Caco-2 (cell line): ENCODE results near the gene HRH4. TPM values are rescaled to one million over a fixed set of nuclear protein-coding genes. Genes with fewer than 3 reads are reported as not detected.

Source experiments
- BruUV-seq: library from RNA; stranded (reverse); fragments of 400-500 nt; replicated peaks from 2 replicates; lab custom pipeline; 2021; lab: Mats Ljungman, UMichigan
- CTCF ChIA-PET: fragments of 300-600 bp; sonication (Branson Sonifier 250); formaldehyde crosslinking; loops from one replicate; lab custom pipeline; 2022; ENCODE audit warnings: antibody characterized with exemption; lab: Charles Lee
- POLR2A ChIA-PET: fragments of 300-600 bp; sonication (Branson Sonifier 250); formaldehyde crosslinking; loops from one replicate; lab custom pipeline; 2022; ENCODE audit warnings: antibody characterized with exemption; lab: Charles Lee
- DNase-seq, 2 experiments: peaks; one replicate each; pipeline versions ENCODE4 v3.0.0 to v3.0.0-alpha.2; 2020 to 2022
- H3K27me3 ChIP-seq: replicated peaks from 2 replicates; pipeline ENCODE4 v1.6.0; 2011; ENCODE audit warnings: low read length; ENCODE audit not compliant: control insufficient read depth, insufficient read depth
- H3K36me3 ChIP-seq: 2 replicates; pipeline ENCODE4 v1.5.1; 2011; ENCODE audit warnings: low read length; ENCODE audit not compliant: control insufficient read depth, insufficient read depth
- H3K4me1 ChIP-seq: fragments of 250-450 bp; sonication (Bioruptor Pico); 2 replicates; pipeline ENCODE4 v1.5.1; 2020; ENCODE audit warnings: mild to moderate bottlenecking
- H3K4me3 ChIP-seq: 2 replicates; pipeline ENCODE4 v1.5.1; 2011; ENCODE audit warnings: low read depth, mild to moderate bottlenecking, control low read depth, low read length
- H3K9me3 ChIP-seq: fragments of 250-450 bp; sonication (Bioruptor Pico); 2 replicates; pipeline ENCODE4 v1.5.1; 2020; ENCODE audit warnings: mild to moderate bottlenecking, moderate library complexity
- H3K27ac Mint-ChIP-seq: one replicate; pipeline ENCODE4 v1.8.0; 2022; ENCODE audit warnings: mixed read lengths; ENCODE audit not compliant: unreplicated experiment
- H3K27me3 Mint-ChIP-seq: one replicate; pipeline ENCODE4 v1.8.0; 2022; ENCODE audit warnings: mixed read lengths; ENCODE audit not compliant: insufficient read depth, unreplicated experiment
- H3K36me3 Mint-ChIP-seq: one replicate; pipeline ENCODE4 v1.8.0; 2022; ENCODE audit warnings: mild to moderate bottlenecking, mixed read lengths; ENCODE audit not compliant: insufficient read depth, unreplicated experiment
- H3K4me1 Mint-ChIP-seq: one replicate; pipeline ENCODE4 v1.8.0; 2022; ENCODE audit warnings: low read depth, mixed read lengths; ENCODE audit not compliant: unreplicated experiment
- H3K4me3 Mint-ChIP-seq: one replicate; pipeline ENCODE4 v1.8.0; 2022; ENCODE audit warnings: mild to moderate bottlenecking, moderate library complexity, mixed read lengths; ENCODE audit not compliant: unreplicated experiment
- H3K9me3 Mint-ChIP-seq: one replicate; pipeline ENCODE4 v1.8.0; 2022; ENCODE audit warnings: mixed read lengths; ENCODE audit not compliant: unreplicated experiment
- CTCF ChIP-seq, 2 experiments: fragments of 200-600 bp in 1 of 2; IDR thresholded peaks; 1 replicate in 1 of 2; 2 replicates in 1 of 2; pipeline versions ENCODE4 v1.5.1 to v1.8.0; 2011 to 2022; ENCODE audit warnings: antibody characterized with exemption in 1 of 2, control low read depth in 1 of 2, inconsistent platforms in 1 of 2, low read depth in 1 of 2, low read length in 1 of 2, mild to moderate bottlenecking in 1 of 2, moderate library complexity in 1 of 2; ENCODE audit not compliant: insufficient read depth in 1 of 2, severe bottlenecking in 1 of 2, unreplicated experiment in 1 of 2
- intact Hi-C: fragments of 100-400 bp; cut with micrococcal nuclease; formaldehyde crosslinking; loops from one replicate; pipeline ENCODE4 v1.10.0; 2022; ENCODE audit not compliant: unreplicated experiment
- total RNA-seq: library from RNA; stranded (reverse); gene quantifications from 2 replicates; pipeline ENCODE4 v1.2.3, GENCODE V29; 2022

HRH4 gene
- total RNA-seq, 1 experiment from 2014 or later = not detected

GRCh38 chr18:24500217-24500616 is 39.8 kb downstream of the HRH4 start:
- H3K27ac Mint-ChIP-seq = no peak overlapping the region
- intact Hi-C loops = no loop called here
- CTCF ChIA-PET = no interaction called here

GRCh38 chr18:24500766-24501165 is 40.3 kb downstream of the HRH4 start:
- no TSS peak for BruUV-seq
- DNase-seq = no peak
- H3K4me1 ChIP-seq = peaks cover 13% of the 10 kb centered on the region
- H3K4me3 ChIP-seq = no peak overlapping the region
- peaks cover 13% of the 10 kb centered on the region for H3K4me1 Mint-ChIP-seq
- intact Hi-C loops = no loop called here
- H3K27me3 Mint-ChIP-seq = no peaks in the 10 kb centered on the region
- peaks cover 15% of the 10 kb centered on the region for H3K9me3 Mint-ChIP-seq
- H3K36me3 Mint-ChIP-seq = no peaks in the 10 kb centered on the region
- TF ChIP-seq CTCF (IDR thresholded peaks at IDR 0.05; ENCODE audit: insufficient read depth in 1 of 2, low read depth in 1 of 2, low read length in 1 of 2, severe bottlenecking in 1 of 2, unreplicated experiment in 1 of 2) = no peak
- CTCF ChIA-PET = no interaction called here
- H3K9me3 ChIP-seq = no peaks in the 10 kb centered on the region
- peak overlapping the region; percentile 21 for H3K4me3 Mint-ChIP-seq
- H3K36me3 ChIP-seq = no peaks in the 10 kb centered on the region
- H3K27ac Mint-ChIP-seq = peak overlapping the region; percentile 58
- no peaks in the 10 kb centered on the region for H3K27me3 ChIP-seq
- POLR2A ChIA-PET = no interaction called here

More at GRCh38 chr18:24500217-24500616, 39.8 kb downstream of the HRH4 start:
- Mint-ChIP-seq H3K4me3 (no peak overlapping the region), H3K4me1 (peaks cover 13% of the 10 kb centered on the region), H3K9me3 (peaks cover 15% of the 10 kb centered on the region), H3K36me3 (no peaks in the 10 kb centered on the region), H3K27me3 (no peaks in the 10 kb centered on the region)
- Histone ChIP-seq H3K4me3 (no peak overlapping the region), H3K36me3 (no peaks in the 10 kb centered on the region), H3K4me1 (peaks cover 13% of the 10 kb centered on the region), H3K9me3 (no peaks in the 10 kb centered on the region), H3K27me3 (no peaks in the 10 kb centered on the region)
- no peak for DNase-seq
- TF ChIP-seq CTCF (IDR thresholded peaks at IDR 0.05; ENCODE audit: insufficient read depth in 1 of 2, low read depth in 1 of 2, low read length in 1 of 2, severe bottlenecking in 1 of 2, unreplicated experiment in 1 of 2) = no peak
- no TSS peak for BruUV-seq
- POLR2A ChIA-PET = no interaction called here

GRCh38 chr18:24502667-24503523 is 42.5 kb downstream of the HRH4 start:
- Mint-ChIP-seq H3K9me3 (peaks cover 15% of the 10 kb centered on the region), H3K4me1 (peaks cover 13% of the 10 kb centered on the region), H3K4me3 (no peak overlapping the region), H3K27ac (no peak overlapping the region), H3K27me3 (no peaks in the 10 kb centered on the region), H3K36me3 (no peaks in the 10 kb centered on the region)
- TF ChIP-seq CTCF (IDR thresholded peaks at IDR 0.05; ENCODE audit: insufficient read depth in 1 of 2, low read depth in 1 of 2, low read length in 1 of 2, severe bottlenecking in 1 of 2, unreplicated experiment in 1 of 2) = no peak
- POLR2A ChIA-PET = no interaction called here
- intact Hi-C loops = no loop called here
- no peaks in the 10 kb centered on the region for H3K27me3 ChIP-seq
- peaks cover 13% of the 10 kb centered on the region for H3K4me1 ChIP-seq
- no TSS peak for BruUV-seq
- no peak overlapping the region for H3K4me3 ChIP-seq
- no peaks in the 10 kb centered on the region for H3K9me3 ChIP-seq
- peak; percentile 39 to 40 for DNase-seq
- H3K36me3 ChIP-seq = no peaks in the 10 kb centered on the region
- CTCF ChIA-PET = interaction anchor here (1.0 kb wide), 2 partner anchors 11 to 14 kb away, joined by 3 to 4 read pairs; no protein-coding TSS in a partner anchor
